CD4-positive, alpha-beta T cell treated with Interleukin-17A for 1 hour (primary cell): ENCODE measurements around the gene ETS2.
"Not testable (repeated sequence)": the region's sequence is repeated elsewhere in the genome, so short reads cannot be mapped to it uniquely, and the experiment has no call there.

Experiments used
- DNase-seq: peaks from one replicate; pipeline ENCODE4 v3.0.0-alpha.2; 2020

Gene ETS2

DNA sequence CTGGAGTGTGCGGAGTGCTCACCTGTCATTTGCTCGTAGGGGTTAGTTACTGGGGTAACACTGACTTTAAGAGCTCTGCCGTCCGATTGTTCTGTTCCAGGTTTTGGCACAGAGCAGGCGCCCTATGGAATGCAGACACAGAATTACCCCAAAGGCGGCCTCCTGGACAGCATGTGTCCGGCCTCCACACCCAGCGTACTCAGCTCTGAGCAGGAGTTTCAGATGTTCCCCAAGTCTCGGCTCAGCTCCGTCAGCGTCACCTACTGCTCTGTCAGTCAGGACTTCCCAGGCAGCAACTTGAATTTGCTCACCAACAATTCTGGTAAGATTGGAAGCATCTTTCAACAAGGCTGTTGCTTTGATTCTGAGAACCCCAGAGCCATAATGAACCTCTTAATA lies 12.6 kb downstream of the ETS2 start:
- DNase-seq, result no peak

DNA sequence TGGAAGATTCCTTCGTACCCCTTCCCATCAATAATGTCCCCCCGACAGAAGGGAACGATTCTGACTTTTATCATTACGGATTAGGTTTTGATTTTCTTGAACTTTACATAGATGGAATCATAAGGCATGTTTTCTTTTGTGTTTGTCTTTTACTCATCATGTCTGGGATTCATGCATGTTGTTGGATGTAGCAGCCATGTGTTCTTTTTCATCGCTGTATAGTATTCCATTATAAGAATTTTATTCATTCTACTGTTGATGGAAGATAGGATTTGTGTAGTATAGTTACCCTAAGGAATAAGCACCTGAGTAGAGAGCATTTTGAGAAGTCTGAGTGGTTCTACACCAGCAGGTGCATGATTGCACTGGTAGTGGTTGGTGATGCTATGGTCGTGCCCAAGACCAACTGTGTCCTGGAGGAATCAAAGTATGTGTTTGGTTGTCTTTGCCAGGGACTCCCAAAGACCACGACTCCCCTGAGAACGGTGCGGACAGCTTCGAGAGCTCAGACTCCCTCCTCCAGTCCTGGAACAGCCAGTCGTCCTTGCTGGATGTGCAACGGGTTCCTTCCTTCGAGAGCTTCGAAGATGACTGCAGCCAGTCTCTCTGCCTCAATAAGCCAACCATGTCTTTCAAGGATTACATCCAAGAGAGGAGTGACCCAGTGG lies 13.5 kb downstream of the ETS2 start:
- no peak for DNase-seq

DNA sequence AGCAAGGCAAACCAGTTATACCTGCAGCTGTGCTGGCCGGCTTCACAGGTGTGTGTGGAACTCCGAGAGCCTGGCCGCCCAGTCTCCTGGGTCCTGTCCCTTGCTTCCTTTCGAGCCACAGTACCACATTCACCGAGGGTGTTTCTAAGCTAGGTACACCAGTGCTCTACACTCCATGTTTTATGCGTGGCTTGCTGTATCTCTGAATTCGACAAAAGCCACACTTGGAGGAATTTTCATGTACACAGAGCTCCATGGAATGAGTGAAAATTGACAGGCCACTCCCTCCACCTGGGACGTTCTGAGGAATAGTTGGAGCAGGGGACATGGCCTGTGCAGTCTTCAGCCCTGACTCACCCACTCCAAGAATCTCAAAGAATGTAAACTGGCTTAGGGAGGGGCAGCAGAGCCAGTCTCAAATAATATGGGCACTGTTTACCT lies 14.0 kb downstream of the ETS2 start:
- no peak for DNase-seq

DNA sequence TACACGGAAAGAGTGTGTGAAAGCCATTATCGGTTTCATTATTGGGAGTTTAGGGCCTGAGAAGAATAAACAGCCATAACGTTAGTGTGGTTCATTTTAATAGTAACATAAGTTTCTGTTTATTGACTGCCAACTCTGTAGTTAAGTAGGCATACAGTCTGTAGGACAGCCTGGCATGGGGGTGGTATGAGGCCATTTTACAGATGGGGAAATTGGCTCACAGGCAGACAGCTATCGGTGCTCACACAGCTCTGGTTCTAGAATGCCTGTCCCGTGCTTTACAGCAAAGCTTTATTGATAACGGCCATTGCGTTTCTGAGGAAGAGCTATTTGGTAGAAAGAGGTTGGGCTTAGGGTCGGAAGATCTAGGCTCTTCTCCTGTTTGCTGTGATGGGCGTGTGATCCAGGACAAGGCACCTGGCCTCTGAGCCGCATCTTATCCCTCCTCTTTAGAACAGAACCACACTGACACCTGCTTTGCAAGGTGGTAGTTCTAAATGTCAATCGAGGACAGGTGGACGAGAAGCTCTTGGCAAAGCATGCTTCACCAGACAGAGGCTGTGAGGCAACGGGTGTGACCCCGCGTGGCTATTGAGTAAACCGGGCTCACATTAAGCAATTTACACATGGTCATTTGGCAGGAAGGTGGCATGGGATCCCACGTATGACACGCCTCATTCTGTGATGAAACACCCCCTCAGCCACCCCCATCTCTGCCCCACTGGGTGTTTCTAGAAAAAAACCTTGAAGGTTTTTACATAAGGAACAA lies 14.9 kb downstream of the ETS2 start:
- DNase-seq, result no peak

DNA sequence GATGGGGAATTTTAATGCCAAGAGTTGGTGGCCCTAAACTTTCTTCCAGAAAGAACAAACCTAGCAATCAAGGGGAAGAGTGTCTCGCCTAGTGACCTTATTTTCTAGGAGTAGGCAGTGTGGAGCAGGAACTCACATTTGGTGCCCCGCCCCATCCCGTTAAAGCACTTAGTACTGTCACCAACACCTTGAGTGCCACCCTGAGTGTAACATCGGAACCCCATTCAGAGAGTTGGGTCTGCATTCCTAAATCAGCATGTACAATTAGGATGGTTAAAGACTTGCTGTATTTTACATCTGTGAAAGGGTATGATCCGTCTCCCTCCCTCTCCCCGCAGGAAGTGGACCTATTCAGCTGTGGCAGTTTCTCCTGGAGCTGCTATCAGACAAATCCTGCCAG lies 15.5 kb downstream of the ETS2 start:
- no peak for DNase-seq

DNA sequence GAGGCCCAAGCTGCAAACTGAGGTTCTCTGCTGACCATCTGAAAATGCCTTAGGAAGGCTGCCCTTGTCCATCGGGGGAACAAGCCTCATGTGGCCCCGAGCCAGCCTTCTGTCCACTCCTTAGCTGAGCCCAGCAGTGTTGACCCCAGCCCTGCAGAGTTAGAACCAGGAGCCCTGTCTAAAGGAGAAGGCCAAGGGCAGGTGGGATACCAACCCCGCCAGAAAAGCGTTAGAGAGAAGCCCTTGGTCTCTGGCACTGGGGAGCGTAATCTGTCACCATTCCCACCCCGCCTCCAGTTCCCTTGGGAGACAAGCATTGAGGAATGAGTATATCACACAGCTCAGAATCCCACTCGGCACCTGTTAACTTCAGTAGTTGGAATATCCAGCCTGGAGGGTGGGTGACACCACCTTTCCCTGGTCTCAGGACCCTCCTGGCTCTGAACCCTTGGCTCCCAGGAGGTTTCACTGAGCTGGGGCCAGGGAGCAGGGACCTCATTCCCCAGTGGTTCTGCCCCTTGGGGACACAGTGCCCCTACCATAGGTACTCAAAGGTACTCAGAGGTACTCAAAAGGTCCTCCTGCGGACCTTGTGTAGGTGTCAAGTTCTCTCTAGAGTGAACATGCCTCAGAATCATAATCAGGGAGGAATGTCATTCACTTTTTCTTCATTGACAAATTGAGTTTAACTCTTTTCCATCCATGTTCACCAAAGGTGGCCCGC lies 16.4 kb downstream of the ETS2 start:
- no peak for DNase-seq

DNA sequence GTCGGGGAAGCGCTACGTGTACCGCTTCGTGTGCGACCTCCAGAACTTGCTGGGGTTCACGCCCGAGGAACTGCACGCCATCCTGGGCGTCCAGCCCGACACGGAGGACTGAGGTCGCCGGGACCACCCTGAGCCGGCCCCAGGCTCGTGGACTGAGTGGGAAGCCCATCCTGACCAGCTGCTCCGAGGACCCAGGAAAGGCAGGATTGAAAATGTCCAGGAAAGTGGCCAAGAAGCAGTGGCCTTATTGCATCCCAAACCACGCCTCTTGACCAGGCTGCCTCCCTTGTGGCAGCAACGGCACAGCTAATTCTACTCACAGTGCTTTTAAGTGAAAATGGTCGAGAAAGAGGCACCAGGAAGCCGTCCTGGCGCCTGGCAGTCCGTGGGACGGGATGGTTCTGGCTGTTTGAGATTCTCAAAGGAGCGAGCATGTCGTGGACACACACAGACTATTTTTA lies 17.1 kb downstream of the ETS2 start:
- DNase-seq, result no peak

DNA sequence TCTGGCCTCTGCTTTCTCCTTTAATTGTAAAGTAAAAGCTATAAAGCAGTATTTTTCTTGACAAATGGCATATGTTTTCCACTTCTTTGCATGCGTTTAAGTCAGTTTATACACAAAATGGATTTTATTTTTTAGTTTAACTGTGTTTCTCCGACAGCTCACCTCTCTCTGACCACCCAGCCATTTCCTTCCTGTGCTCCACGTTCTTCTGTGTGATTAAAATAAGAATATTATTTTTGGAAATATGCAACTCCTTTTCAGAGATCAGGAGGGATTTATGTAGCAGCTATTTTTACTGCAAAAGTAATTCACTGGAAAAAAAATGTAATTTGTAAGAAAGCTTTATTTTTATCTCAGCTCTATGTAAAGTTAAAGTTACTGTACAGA lies 18.0 kb downstream of the ETS2 start:
- no peak for DNase-seq

DNA sequence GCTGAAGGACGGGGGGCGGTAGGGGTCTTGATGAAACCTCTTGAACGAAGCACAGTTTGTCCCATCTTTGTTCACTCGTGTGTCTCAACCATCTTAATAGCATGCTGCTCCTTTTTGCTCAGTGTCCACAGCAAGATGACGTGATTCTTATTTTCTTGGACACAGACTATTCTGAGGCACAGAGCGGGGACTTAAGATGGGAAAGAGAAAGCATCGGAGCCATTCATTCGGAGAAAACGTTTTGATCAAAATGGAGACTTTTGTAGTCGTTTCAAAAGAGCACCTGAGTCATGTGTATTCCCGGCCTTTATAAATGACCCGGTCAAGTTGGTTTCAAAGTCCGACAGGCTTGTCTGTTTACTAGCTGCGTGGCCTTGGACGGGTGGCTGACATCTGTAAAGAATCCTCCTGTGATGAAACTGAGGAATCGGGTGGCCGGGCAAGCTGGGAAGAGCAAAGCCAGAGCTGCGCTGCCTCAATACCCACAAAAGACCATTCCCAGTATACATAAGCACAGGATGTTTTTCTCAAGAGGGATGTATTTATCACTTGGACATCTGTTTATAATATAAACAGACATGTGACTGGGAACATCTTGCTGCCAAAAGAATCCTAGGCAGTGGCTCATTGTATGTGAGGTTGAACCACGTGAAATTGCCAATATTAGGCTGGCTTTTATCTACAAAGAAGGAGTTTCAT lies 18.5 kb downstream of the ETS2 start:
- DNase-seq, result no peak

DNA sequence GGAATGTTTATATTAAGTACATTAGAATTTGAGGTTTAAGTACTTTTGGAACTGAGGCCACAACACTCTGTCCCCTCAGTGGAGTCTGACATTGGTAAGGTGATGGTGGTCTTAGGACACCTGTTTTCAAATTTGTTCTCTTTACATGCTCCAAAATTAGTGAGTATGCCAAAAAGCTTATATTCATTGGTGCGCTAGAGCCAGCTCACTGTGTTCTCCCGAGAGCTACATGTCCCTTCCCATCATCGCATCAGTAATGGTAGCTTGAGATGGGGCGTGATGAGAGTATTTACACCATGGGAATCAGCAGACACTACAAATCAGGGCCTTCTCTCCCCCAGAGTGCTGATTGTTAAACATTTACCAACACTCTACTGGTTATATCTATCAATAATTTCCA lies 19.5 kb downstream of the ETS2 start:
- no peak for DNase-seq

DNA sequence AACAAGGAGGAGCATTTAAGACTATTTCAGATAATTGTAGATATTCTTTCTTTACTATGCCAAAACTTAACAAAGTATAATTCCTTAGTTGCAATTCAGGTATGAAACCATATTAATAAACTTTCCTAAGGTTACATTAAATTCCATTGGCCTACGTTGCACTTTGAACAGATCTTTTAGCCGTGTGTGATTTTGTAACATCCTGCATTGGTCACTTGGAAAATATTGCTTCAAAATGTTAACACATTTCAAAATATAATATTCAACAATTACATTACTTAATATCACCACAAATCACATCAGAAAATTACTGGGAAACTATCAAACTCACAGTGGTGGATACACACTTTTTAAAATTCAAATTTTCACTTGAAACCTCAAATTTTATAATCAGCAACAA lies 20.2 kb downstream of the ETS2 start:
- no peak for DNase-seq

DNA sequence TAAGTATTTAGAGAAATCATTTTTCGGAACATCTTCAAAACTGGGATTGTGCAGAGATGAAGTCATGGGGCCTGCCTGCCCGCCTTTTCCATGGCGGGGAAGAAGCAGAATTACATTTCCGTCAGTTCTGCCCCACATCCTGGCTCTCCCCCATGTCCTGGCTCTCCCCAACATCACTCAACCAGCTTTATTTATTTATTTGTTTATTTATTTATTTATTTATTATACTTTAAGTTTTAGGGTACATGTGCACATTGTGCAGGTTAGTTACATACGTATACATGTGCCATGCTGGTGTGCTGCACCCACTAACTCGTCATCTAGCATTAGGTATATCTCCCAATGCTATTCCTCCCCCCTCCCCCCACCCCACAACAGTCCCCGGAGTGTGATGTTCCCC lies 22.4 kb downstream of the ETS2 start:
- DNase-seq, result not testable (repeated sequence)

DNA sequence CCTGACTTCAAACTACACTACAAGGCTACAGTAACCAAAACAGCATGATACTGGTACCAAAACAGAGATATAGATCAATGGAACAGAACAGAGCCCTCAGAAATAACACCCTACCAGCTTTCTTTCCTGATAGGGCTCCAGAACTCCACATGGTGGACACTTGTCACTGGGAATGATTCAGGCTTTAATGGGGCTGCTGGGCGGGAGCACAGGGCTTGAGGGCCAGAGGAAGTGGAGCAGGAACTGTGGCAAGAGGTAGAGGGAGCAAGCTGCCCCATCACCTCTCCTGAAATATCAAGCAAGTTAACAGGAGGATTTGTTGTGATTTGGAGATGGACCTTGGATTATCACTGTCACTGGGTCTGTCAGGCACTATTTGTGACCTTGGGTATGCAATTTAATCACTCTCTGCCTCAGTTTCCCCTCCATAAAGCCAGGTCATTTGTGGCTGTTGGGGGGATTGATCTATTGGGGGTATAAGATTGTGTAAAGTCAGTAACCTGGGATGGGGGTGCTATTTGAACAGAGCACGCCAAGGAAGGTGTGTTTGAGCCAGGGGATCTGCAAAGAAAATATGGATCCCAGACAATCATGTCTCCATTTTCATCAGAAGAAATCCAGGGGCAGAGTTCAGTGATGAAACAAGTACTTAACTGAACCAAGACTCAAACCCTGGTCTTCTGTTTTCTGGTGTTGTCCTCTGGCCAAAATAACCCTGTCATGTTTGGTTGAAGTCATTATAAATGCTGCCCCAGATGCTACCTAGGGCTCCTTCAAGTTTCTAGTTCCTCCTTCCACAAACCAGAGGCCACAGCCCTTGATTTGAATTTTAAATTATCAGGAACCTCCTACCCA lies 25.2 kb downstream of the ETS2 start:
- DNase-seq, result no peak

DNA sequence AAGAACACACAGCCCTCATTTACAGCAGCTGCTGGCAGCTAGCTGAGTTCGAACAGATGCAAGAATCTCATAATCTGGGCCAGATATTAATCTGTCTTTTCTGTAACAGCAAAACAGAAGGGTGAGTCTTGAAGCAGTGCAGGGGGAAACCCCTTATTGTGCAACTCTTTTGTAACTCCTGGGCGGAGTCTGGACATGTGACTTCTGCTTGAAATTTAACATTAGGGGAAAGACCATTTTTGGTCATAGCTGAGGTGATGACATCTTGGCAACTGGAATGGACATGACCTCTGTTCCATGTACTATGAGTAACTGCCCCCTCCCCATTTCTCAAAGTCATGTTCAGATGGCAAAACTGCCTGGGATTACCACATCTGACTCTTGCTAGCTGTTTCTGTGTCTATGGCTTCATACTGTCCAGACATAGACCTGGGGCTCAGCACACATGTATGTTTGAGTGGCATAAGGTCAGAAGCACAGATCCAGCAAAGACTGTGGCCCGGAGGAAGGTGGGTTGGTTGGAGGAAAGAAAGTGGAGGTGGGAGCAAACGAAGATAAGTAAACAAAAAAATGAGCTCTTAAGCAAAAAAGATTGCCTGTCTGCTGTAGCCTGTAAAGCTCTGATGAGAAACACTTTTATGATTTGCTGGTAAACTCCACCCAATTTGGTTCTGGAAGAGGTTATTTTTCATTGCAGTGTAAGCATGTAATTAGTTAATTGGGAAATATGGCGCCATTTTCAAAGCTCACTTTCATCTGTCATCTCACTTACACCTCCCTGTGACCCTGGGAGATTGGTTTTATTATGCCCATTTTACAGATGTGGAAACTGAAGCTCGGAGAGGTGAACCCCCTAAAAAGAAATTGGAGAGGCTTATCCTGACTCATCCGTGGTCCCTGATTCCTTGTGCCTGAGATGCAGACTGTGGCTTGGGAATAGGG lies 26.1 kb downstream of the ETS2 start:
- DNase-seq, result peak; percentile 71

DNA sequence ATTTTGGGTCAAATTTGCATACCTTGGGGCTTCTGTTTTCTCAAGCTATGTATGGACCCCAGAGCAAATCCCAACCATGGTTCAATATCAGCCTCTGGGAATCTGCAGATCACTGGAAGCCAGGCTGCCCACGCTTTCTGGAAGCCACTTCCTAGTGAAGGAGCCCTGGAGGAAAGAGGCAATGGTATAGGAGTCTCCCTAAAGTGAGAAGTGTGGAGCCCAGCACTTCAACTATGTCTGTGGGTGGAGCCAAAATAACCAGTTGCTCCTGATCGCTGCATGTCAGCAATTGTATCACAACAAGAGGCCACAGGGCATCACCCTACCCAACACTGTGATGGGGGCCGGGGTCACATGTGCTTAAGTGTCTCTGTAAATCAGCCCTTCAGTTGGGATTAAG lies 26.9 kb downstream of the ETS2 start:
- no peak for DNase-seq

DNA sequence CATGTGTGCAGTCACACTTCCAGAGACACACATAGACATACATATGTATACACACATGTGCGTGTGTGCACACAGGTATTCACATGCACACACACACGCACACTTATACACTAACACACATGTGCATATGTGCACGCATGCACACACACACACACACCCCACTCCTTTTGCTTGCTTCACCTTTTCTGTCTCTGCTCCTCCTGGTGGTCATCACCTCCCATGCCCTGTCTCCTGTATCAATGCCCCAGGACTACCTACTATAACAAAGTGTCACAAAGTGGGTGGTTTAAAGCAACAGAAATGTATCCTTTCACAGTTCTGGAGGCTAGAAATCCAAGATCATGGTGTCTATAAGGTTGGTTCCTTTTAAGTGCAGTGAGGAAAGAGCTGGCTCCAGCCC lies 27.4 kb downstream of the ETS2 start:
- no peak for DNase-seq

DNA sequence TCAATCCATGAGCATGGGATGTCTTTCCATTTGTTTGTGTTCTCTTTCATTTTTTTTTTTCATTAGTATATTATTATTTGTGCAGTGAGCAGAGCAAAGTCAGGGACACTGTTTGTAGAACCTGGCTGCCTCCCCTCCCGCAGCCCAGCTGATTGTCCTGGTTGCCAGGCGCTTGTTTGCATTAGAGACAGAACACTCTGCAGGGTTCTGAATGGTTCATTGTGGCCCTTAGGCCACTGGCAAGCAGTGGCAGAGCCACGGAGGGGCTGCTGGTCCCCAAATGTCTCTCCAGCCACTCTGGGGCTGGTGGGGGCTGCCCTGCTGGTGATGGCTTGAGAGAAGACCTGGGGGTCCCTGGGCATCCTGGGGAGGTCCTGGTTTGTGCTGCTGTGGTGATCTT lies 29.0 kb downstream of the ETS2 start:
- no peak for DNase-seq

DNA sequence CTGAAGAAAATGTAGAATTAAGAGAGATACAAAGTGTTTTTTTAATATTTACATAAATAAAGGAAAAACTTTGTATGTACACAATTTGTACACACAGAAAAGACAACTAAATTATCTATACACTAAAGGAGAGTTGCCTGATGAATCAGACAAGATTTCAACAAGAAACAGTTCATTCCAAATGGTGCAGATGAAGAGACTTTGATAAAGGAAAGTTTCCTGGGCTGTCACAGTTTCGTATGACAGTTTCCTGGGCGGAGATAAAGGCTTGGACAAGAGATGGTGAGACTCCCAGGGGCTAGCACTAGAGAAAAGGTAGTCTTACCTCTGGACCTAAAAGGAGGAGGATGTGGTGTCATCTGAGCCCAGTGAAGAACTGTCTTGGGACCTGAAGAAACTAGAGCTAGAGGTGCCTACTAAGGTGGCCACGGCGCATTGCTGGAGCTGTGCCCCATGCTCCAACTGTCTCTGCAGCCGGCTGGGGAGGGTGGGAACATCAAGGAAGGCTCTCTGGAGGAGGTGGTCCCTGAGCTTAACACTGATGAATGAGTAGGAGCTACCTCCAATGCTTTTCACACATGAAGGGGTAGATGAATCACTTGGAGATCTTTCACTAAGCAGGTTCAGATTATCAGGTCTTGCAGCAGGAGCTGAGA lies 32.2 kb downstream of the ETS2 start:
- no peak for DNase-seq

DNA sequence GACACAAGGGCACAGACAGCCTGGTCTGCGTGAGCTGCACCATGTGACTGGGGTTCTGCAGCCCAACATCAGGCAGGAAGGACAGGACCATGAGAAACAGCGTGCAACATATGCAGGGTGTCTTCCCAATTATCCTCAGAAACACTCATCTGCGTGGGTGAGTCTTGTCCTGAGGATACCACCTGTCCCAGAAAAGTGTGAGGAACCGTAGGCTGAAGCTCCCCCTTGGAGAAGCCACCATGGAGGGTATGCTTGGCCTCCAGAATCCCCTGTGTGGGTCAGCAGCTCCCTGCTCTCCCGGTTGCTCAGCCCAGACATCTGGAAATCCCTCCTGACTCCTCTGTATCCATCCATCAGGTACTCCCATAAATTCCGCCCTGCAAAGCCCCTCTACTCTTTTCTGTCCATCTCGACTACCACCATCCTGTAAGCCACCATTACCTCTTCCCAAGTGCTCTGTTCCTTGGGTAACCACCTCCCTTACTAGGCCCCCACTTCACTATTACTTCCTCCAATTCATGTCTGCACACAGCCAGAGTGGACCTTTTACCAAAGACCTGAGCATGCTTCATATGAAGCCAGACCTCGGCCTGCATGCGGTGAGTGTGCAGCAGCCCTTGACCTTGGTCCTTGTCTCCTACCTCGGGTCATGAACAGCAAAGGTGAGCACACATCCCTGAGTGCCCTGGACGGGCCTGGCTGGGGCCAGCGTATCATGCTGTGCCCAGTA lies 33.0 kb downstream of the ETS2 start:
- DNase-seq, result no peak
